K562 (cell line): Measurements from ENCODE around the gene ADRA2B. TPM values are rescaled to one million over a fixed set of nuclear protein-coding genes. Genes with fewer than 3 reads are reported as not detected.
A peak's percentile ranks its signal among the peaks of the same experiment; 100 is the strongest.

Experiments used
- ATAC-seq: fragments of 200-7000 bp; cut with Tn5 transposase; 3 replicates; pipeline ENCODE4 v1.9.1; 2020; ENCODE audit warnings: moderate library complexity
- BruUV-seq: library from RNA; stranded (reverse); fragments of 400-500 nt; replicated peaks from 2 replicates; lab custom pipeline; 2021; lab: Mats Ljungman, UMichigan
- CTCF ChIA-PET: fragments of 300-600 bp; formaldehyde crosslinking; extraction: SDS; loops from one replicate; lab custom pipeline; 2021; ENCODE audit warnings: low intra/inter-chr PET ratio; lab: Yijun Ruan, JAX
- POLR2A ChIA-PET: fragments of 300-600, 350-650 bp; sonication (Branson Sonifier 250); formaldehyde crosslinking; extraction: SDS; loops from one replicate; lab custom pipeline; 2021; ENCODE audit warnings: antibody characterized with exemption, inconsistent platforms; lab: Yijun Ruan, JAX
- DNase-seq, 4 experiments: peaks; one replicate each; pipeline versions ENCODE4 v3.0.0 to v3.0.0-alpha.2; 2011 to 2018; ENCODE audit warnings: low spot score in 3 of 4, mixed read lengths in 3 of 4; ENCODE audit errors: extremely low read depth in 1 of 4
- FAIRE-seq: peaks from 2 replicates; lab custom pipeline; 2011; peaks lifted over from hg19 to GRCh38; lab: Jason Lieb, UNC
- H2AFZ ChIP-seq: 2 replicates; pipeline ENCODE4 v1.6.0; 2011; ENCODE audit warnings: low read depth, low read length, control low read depth, inconsistent platforms
- H3K27ac ChIP-seq: fragments of 200-600 bp; 3 replicates; pipeline ENCODE4 v1.8.0; 2011; ENCODE audit warnings: low read depth, mild to moderate bottlenecking, control low read depth, inconsistent platforms, low read length, moderate library complexity, mixed read lengths; ENCODE audit errors: extremely low read depth
- H3K27me3 ChIP-seq, 2 experiments: fragments of 300-600 bp in 1 of 2; 2 replicates in 1 of 2; 3 replicates in 1 of 2; pipeline versions ENCODE4 v1.6.0 to v1.8.0; 2011; ENCODE audit warnings: inconsistent platforms in 2 of 2, low read length in 2 of 2, mild to moderate bottlenecking in 1 of 2, mixed read lengths in 1 of 2, moderate library complexity in 1 of 2; ENCODE audit not compliant: control insufficient read depth in 2 of 2, insufficient read depth in 2 of 2
- H3K36me3 ChIP-seq: fragments of 300-600 bp; 3 replicates; pipeline ENCODE4 v1.8.0; 2011; ENCODE audit warnings: mild to moderate bottlenecking, low read length, inconsistent platforms; ENCODE audit not compliant: control insufficient read depth, insufficient read depth
- H3K4me1 ChIP-seq, 2 experiments: fragments of 200-600 bp in 1 of 2; replicated peaks in 1 of 2; 2 replicates in 1 of 2; 3 replicates in 1 of 2; pipeline versions ENCODE4 v1.5.1 to v1.8.0; 2011; ENCODE audit warnings: inconsistent platforms in 2 of 2, low read length in 2 of 2, mild to moderate bottlenecking in 1 of 2, mixed read lengths in 1 of 2, moderate library complexity in 1 of 2; ENCODE audit not compliant: control insufficient read depth in 2 of 2, insufficient read depth in 2 of 2
- H3K4me2 ChIP-seq: 2 replicates; pipeline ENCODE4 v1.6.1; 2011; ENCODE audit warnings: low read length, control low read depth, inconsistent platforms, mixed read lengths; ENCODE audit not compliant: insufficient read depth
- H3K4me3 ChIP-seq: fragments of 200-600 bp; sonication (generic), shearing (Covaris generic); 2 replicates; pipeline ENCODE4 v1.5.1; 2016; ENCODE audit warnings: control low read depth, inconsistent platforms
- H3K79me2 ChIP-seq: fragments of 200-600 bp; 3 replicates; pipeline ENCODE4 v1.8.0; 2011; ENCODE audit warnings: low read length, inconsistent platforms; ENCODE audit not compliant: control insufficient read depth, insufficient read depth
- H3K9ac ChIP-seq, 2 experiments: 2 replicates each; pipeline versions ENCODE4 v1.6.0 to v1.6.1; 2011; ENCODE audit warnings: low read depth in 2 of 2, low read length in 2 of 2, control low read depth in 1 of 2, inconsistent platforms in 1 of 2, mild to moderate bottlenecking in 1 of 2, mixed read lengths in 1 of 2; ENCODE audit not compliant: insufficient read depth in 1 of 2
- H3K9me1 ChIP-seq: one replicate; pipeline ENCODE4 v1.6.0; 2011; ENCODE audit warnings: inconsistent platforms, mild to moderate bottlenecking, low read length, moderate library complexity; ENCODE audit not compliant: control insufficient read depth, insufficient read depth
- H3K9me3 ChIP-seq: replicated peaks from 2 replicates; pipeline ENCODE4 v1.5.1; 2011; ENCODE audit warnings: low read depth, low read length, inconsistent platforms; ENCODE audit not compliant: control insufficient read depth, insufficient read depth
- H4K20me1 ChIP-seq: replicated peaks from 2 replicates; pipeline ENCODE4 v1.6.1; 2011; ENCODE audit warnings: low read length, inconsistent platforms, mixed read lengths; ENCODE audit not compliant: control insufficient read depth, insufficient read depth
- HMG20B ChIP-seq: fragments of 250-450 bp; sonication (Bioruptor Pico); IDR thresholded peaks from 2 replicates; pipeline ENCODE4 v1.5.0; 2021; ENCODE audit warnings: mild to moderate bottlenecking
- NFIC ChIP-seq: fragments of 450-650 bp; IDR thresholded peaks from 2 replicates; pipeline ENCODE4 v1.6.1; 2017; ENCODE audit warnings: mild to moderate bottlenecking, inconsistent platforms
- WGBS: fragments of 100-300 bp; shearing (Covaris generic); methylation state at CpG from one replicate; pipeline ENCODE4 v1.1.6; 2016; ENCODE audit warnings: low coverage, mixed read lengths; ENCODE audit not compliant: insufficient coverage; ENCODE audit errors: missing lambda C conversion rate; 5-methylcytosine and 5-hydroxymethylcytosine counted together
- in situ Hi-C: fragments of 300-500 bp; cut with MboI; formaldehyde crosslinking; loops from 4 replicates; pipeline ENCODE4 v1.15.0; 2018; ENCODE audit warnings: inconsistent platforms, mixed read lengths
- intact Hi-C: fragments of 100-400 bp; cut with micrococcal nuclease; formaldehyde crosslinking; loops from 2 replicates; pipeline ENCODE4 v1.14.2; 2022
- polyA plus RNA-seq, 8 experiments: library from polyadenylated mRNA; depleted of rRNA in 4 of 8; stranded (reverse) in 5 of 8; unstranded in 3 of 8; fragments of >200 nt; fragmentation: Nextera tagmentation in 2 of 8; fragmentation: Illumina TruSeq in 1 of 8; extraction: Ambion mirVana in 2 of 8; extraction: Trizol in 1 of 8; gene quantifications; 2 replicates each; pipeline versions ENCODE4 v1.2.1 to v1.2.3, GENCODE V29; 2011 to 2014; ENCODE audit warnings: inconsistent platforms in 1 of 8, missing spikeins in 1 of 8
- total RNA-seq, 7 experiments: library from RNA; depleted of rRNA in 6 of 7; stranded (reverse); fragments of >200 nt in 6 of 7; fragmentation: Illumina TruSeq in 2 of 7; extraction: Trizol in 2 of 7; gene quantifications; 2 replicates each; pipeline versions ENCODE4 v1.2.1 to v1.2.3, GENCODE V29; 2011 to 2021; ENCODE audit warnings: low replicate concordance in 1 of 7

Gene ADRA2B
- total and polyA plus RNA-seq, 9 of the 15 experiments (the other 6 are each of a cell fraction or from before 2014, with no cell fraction given): not detected

- Histone ChIP-seq H3K4me1 (peaks cover 7 to 26% of the 10 kb centered on the region in 2 experiments; a peak in 4 of 5 replicates), H3K9me1 (no peaks in the 10 kb centered on the region), H3K36me3 (no peaks in the 10 kb centered on the region), H3K9ac (peak overlapping the region in 1 of 2 experiments; percentile 56; a peak in 3 of 4 replicates), H3K27ac (no peak overlapping the region), H3K79me2 (no peaks in the 10 kb centered on the region), H3K27me3 (peaks cover 5 to 28% of the 10 kb centered on the region in 2 experiments; a peak in 3 of 5 replicates), H3K4me3 (no peak overlapping the region), H3K9me3 (no peaks in the 10 kb centered on the region), H4K20me1 (no peaks in the 10 kb centered on the region; the same call in 1 of the 2 replicates), H3K4me2 (no peak overlapping the region), H2AFZ (0 out of 2 replicates have a peak overlapping the region, but pooled peaks have one; percentile 21)
- intact Hi-C loops: no loop called here
- BruUV-seq: no TSS peak
- POLR2A ChIA-PET: no interaction called here
- CTCF ChIA-PET: no interaction called here
- in situ Hi-C loops: loop anchor here (25.0 kb wide), 1 partner anchor 302 kb away; no protein-coding TSS in a partner anchor
- FAIRE-seq (no peak), DNase-seq (peak in 2 of 4 experiments; percentile 18 to 28), ATAC-seq (peak; percentile 69)
- 34% methylated on average over 20 of the region's 22 CpGs for WGBS
- TF ChIP-seq NFIC: peak; percentile 73
- no peak for TF ChIP-seq HMG20B (CRISPR knock-in tag)
Observed at GRCh38 chr2:96089356-96090195, 26.8 kb downstream of the ADRA2B start.
